A549 (cell line): ENCODE data around the gene ADARB1. TPM values are rescaled to one million over a fixed set of nuclear protein-coding genes. Genes with fewer than 3 reads are reported as not detected.

ENCODE experiments used
- ATAC-seq, 2 experiments: fragments of 200-7000 bp in 1 of 2; fragments of >200 bp in 1 of 2; cut with Nextera tagmentation in 1 of 2; cut with Tn5 transposase in 1 of 2; 3 replicates each; pipeline versions ENCODE4 v1.8.0 to v1.9.1; 2018 to 2020; ENCODE audit warnings: mild to moderate bottlenecking in 1 of 2, moderate library complexity in 1 of 2
- CTCF ChIA-PET: fragments of 300-600 bp; sonication (Branson Sonifier 250); formaldehyde crosslinking; extraction: SDS; loops from one replicate; lab custom pipeline; 2021; ENCODE audit warnings: antibody characterized with exemption, inconsistent platforms; lab: Yijun Ruan, JAX
- POLR2A ChIA-PET: fragments of 350-600 bp; formaldehyde crosslinking; extraction: SDS; loops from one replicate; lab custom pipeline; 2021; ENCODE audit warnings: antibody characterized with exemption, inconsistent platforms; lab: Yijun Ruan, JAX
- DNase-seq, 2 experiments: peaks; one replicate each; pipeline versions ENCODE4 v3.0.0 to v3.0.0-alpha.2; 2011 to 2016; ENCODE audit warnings: low read depth in 1 of 2, low spot score in 1 of 2
- FAIRE-seq: peaks from 2 replicates; lab custom pipeline; 2011; peaks lifted over from hg19 to GRCh38; lab: Jason Lieb, UNC
- H3K27ac ChIP-seq, 2 experiments: fragments of >200 bp; sonication (Bioruptor Twin); formaldehyde crosslinking; 3 replicates each; pipeline ENCODE4 v1.5.1; 2016 to 2017
- H3K4me1 ChIP-seq: fragments of >200 bp; sonication (Bioruptor Twin); formaldehyde crosslinking; 3 replicates; pipeline ENCODE4 v1.6.1; 2016
- H3K4me2 ChIP-seq: fragments of >200 bp; sonication (Bioruptor Twin); formaldehyde crosslinking; 3 replicates; pipeline ENCODE4 v1.6.1; 2016
- H3K4me3 ChIP-seq: fragments of >200 bp; sonication (Bioruptor Twin); formaldehyde crosslinking; 3 replicates; pipeline ENCODE4 v1.5.1; 2016
- H3K9me3 ChIP-seq: fragments of >200 bp; sonication (Bioruptor Twin); formaldehyde crosslinking; 3 replicates; pipeline ENCODE4 v1.6.1; 2016
- CBX8 ChIP-seq: fragments of 200-600 bp; sonication (generic); IDR thresholded peaks from 2 replicates; pipeline ENCODE4 v1.6.1; 2016
- CEBPB ChIP-seq, 2 experiments: fragments of >200 bp in 1 of 2; sonication (Bioruptor Twin) in 1 of 2; formaldehyde crosslinking in 1 of 2; IDR thresholded peaks; 2 replicates each; pipeline ENCODE4 v1.6.1; 2012 to 2016
- FOSB ChIP-seq: fragments of 250-450 bp; sonication (Bioruptor Pico); IDR thresholded peaks from 2 replicates; pipeline ENCODE4 v1.5.0; 2020; ENCODE audit warnings: mild to moderate bottlenecking, moderate library complexity
- HDAC2 ChIP-seq: fragments of 200-600 bp; sonication (generic); IDR thresholded peaks from 2 replicates; pipeline ENCODE4 v1.6.1; 2016
- HMGXB4 ChIP-seq: fragments of 250-450 bp; sonication (Bioruptor Pico); IDR thresholded peaks from 2 replicates; pipeline ENCODE4 v1.5.0; 2021; ENCODE audit warnings: mild to moderate bottlenecking, moderate library complexity, borderline replicate concordance
- HOXB5 ChIP-seq: fragments of 250-450 bp; sonication (Bioruptor Pico); IDR thresholded peaks from 2 replicates; pipeline ENCODE4 v1.5.0; 2020; ENCODE audit warnings: mild to moderate bottlenecking, moderate library complexity
- MAFK ChIP-seq: fragments of 450-650 bp; IDR thresholded peaks from 2 replicates; pipeline ENCODE4 v1.6.1; 2014; ENCODE audit not compliant: partially characterized antibody
- MYC ChIP-seq: IDR thresholded peaks from 2 replicates; pipeline ENCODE4 v1.6.1; 2012; ENCODE audit warnings: mild to moderate bottlenecking, inconsistent platforms, low read length, improper control_type of control experiment, borderline replicate concordance
- PHF8 ChIP-seq: fragments of 200-600 bp; sonication (generic); IDR thresholded peaks from 2 replicates; pipeline ENCODE4 v1.6.1; 2016; ENCODE audit warnings: low read depth, mild to moderate bottlenecking, antibody characterized with exemption, moderate library complexity, borderline replicate concordance
- POLR2AphosphoS2 ChIP-seq: conservative IDR thresholded peaks from 2 replicates; pipeline ENCODE4 v1.6.1; 2012; ENCODE audit warnings: low read length, improper control_type of control experiment, inconsistent platforms
- RAD21 ChIP-seq, 2 experiments: fragments of >200 bp in 1 of 2; sonication (Bioruptor Twin) in 1 of 2; formaldehyde crosslinking in 1 of 2; IDR thresholded peaks in 1 of 2; conservative IDR thresholded peaks in 1 of 2; 2 replicates in 1 of 2; 3 replicates in 1 of 2; pipeline ENCODE4 v1.6.1; 2012 to 2018; ENCODE audit warnings: inconsistent platforms in 1 of 2
- RARB ChIP-seq: fragments of 250-450 bp; sonication (Bioruptor Pico); IDR thresholded peaks from 2 replicates; pipeline ENCODE4 v1.8.0; 2021; ENCODE audit warnings: mild to moderate bottlenecking, moderate library complexity
- SMC3 ChIP-seq: fragments of >200 bp; sonication (Bioruptor Twin); formaldehyde crosslinking; IDR thresholded peaks from 3 replicates; pipeline ENCODE4 v1.6.1; 2018; ENCODE audit warnings: inconsistent platforms
- ZNF302 ChIP-seq: fragments of 250-450 bp; sonication (Bioruptor Pico); IDR thresholded peaks from 2 replicates; pipeline ENCODE4 v1.9.0; 2021; ENCODE audit warnings: inconsistent platforms, mild to moderate bottlenecking, moderate library complexity
- WGBS: methylation state at CpG from one replicate; pipeline ENCODE4 v1.1.6; 2017; ENCODE audit errors: missing lambda C conversion rate; 5-methylcytosine and 5-hydroxymethylcytosine counted together
- polyA plus RNA-seq, 4 experiments: library from polyadenylated mRNA; depleted of rRNA in 3 of 4; stranded (reverse); fragments of >200 nt; fragmentation: RNase III in 1 of 4; extraction: RNeasy Plus Mini Kit Qiagen cat#74134 plus additional on column Dnase treatment in 1 of 4; gene quantifications; 2 replicates in 3 of 4; 3 replicates in 1 of 4; pipeline ENCODE4 v1.2.3, GENCODE V29; 2011 to 2017
- TF ChIP-seq, protein P1 (sequence below): IDR thresholded peaks from 2 replicates; pipeline ENCODE4 v1.6.1; 2012
- TF ChIP-seq, protein P2 (sequence below): fragments of >200 bp; sonication (Bioruptor Twin); formaldehyde crosslinking; IDR thresholded peaks from 3 replicates; pipeline ENCODE4 v1.5.1; 2016

ADARB1 gene
- polyA plus RNA-seq, 2 of the 4 experiments (the other 2 are of a cell fraction): 3.2 to 5.7 TPM

GRCh38 chr21:45048968-45049367, 25.4 kb upstream of the ADARB1 start:
- H3K4me1 ChIP-seq: peaks cover 13% of the 10 kb centered on the region; the same call in 2 of the 3 replicates
- no peak for FAIRE-seq
- CTCF ChIA-PET: no interaction called here
- no peak for DNase-seq
- no peak overlapping the region for H3K4me3 ChIP-seq
- no peak overlapping the region for H3K4me2 ChIP-seq
- TF ChIP-seq MAFK (no peak), RAD21 (conservative IDR thresholded peaks at IDR 0.05 in 1 of 2, IDR thresholded peaks at IDR 0.05 in 1 of 2) (no peak), CEBPB (IDR thresholded peaks at IDR 0.05) (no peak)
- peaks cover 8% of the 10 kb centered on the region; the same call in 1 of the 3 replicates for H3K9me3 ChIP-seq
- no peak for ATAC-seq
- 46% methylated on average over 6 of the region's 7 CpGs for WGBS
- POLR2A ChIA-PET: no interaction called here
- H3K27ac ChIP-seq: no peak overlapping the region; a peak in 1 of 6 replicates

- Histone ChIP-seq H3K27ac (peak overlapping the region; percentile 63 to 74; a peak in 5 of 6 replicates), H3K9me3 (peaks cover 8% of the 10 kb centered on the region; the same call in 1 of the 3 replicates), H3K4me3 (no peak overlapping the region), H3K4me2 (no peak overlapping the region; the same call in 2 of the 3 replicates), H3K4me1 (peaks cover 13% of the 10 kb centered on the region; the same call in 2 of the 3 replicates)
- DNase-seq (no peak), ATAC-seq (no peak), FAIRE-seq (no peak)
- ChIA-PET CTCF (interaction anchor here (0.6 kb wide), 1 partner anchor 78 kb away, joined by 3 read pairs; no protein-coding TSS in a partner anchor), POLR2A (no interaction called here)
- TF ChIP-seq HDAC2 (no peak), HOXB5 (no peak)
- 73% methylated on average over 10 of the region's 12 CpGs for WGBS
These were observed 24.6 kb upstream of the ADARB1 start for GRCh38 chr21:45049714-45050344.

GRCh38 chr21:45050345-45050796, 24.0 kb upstream of the ADARB1 start:
- peak overlapping the region; percentile 24; the same call in 2 of the 3 replicates for H3K4me2 ChIP-seq
- ATAC-seq (no peak), FAIRE-seq (no peak), DNase-seq (no peak)
- H3K4me1 ChIP-seq: peaks cover 13% of the 10 kb centered on the region; the same call in 2 of the 3 replicates
- H3K27ac ChIP-seq: peak overlapping the region; percentile 63 to 74; a peak in 5 of 6 replicates
- H3K9me3 ChIP-seq: peaks cover 8% of the 10 kb centered on the region; the same call in 1 of the 3 replicates
- ChIA-PET CTCF (interaction anchor here (0.6 to 0.7 kb wide), 2 partner anchors 78 to 90 kb away, joined by 3 read pairs; no protein-coding TSS in a partner anchor), POLR2A (no interaction called here)
- no peak overlapping the region for H3K4me3 ChIP-seq
- TF ChIP-seq MYC (no peak), CBX8 (no peak), POLR2AphosphoS2 (no peak), RARB (CRISPR knock-in tag) (no peak), FOSB (no peak), SMC3 (no peak), HDAC2 (no peak), ZNF302 (CRISPR knock-in tag) (no peak), PHF8 (no peak), HMGXB4 (no peak)
- TF ChIP-seq, protein P1, sequence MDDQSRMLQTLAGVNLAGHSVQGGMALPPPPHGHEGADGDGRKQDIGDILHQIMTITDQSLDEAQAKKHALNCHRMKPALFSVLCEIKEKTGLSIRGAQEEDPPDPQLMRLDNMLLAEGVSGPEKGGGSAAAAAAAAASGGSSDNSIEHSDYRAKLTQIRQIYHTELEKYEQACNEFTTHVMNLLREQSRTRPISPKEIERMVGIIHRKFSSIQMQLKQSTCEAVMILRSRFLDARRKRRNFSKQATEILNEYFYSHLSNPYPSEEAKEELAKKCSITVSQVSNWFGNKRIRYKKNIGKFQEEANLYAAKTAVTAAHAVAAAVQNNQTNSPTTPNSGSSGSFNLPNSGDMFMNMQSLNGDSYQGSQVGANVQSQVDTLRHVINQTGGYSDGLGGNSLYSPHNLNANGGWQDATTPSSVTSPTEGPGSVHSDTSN: no peak
- TF ChIP-seq, protein P2, sequence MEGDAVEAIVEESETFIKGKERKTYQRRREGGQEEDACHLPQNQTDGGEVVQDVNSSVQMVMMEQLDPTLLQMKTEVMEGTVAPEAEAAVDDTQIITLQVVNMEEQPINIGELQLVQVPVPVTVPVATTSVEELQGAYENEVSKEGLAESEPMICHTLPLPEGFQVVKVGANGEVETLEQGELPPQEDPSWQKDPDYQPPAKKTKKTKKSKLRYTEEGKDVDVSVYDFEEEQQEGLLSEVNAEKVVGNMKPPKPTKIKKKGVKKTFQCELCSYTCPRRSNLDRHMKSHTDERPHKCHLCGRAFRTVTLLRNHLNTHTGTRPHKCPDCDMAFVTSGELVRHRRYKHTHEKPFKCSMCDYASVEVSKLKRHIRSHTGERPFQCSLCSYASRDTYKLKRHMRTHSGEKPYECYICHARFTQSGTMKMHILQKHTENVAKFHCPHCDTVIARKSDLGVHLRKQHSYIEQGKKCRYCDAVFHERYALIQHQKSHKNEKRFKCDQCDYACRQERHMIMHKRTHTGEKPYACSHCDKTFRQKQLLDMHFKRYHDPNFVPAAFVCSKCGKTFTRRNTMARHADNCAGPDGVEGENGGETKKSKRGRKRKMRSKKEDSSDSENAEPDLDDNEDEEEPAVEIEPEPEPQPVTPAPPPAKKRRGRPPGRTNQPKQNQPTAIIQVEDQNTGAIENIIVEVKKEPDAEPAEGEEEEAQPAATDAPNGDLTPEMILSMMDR: no peak
- WGBS: 63% methylated on average over 12 of the region's 14 CpGs
